Activated T-cell treated with anti-CD3 and anti-CD28 coated beads for 24 hours (primary cell): ENCODE results near the gene WDCP.

Source experiments
- DNase-seq: peaks from one replicate; pipeline ENCODE4 v3.0.0-alpha.2; 2020; ENCODE audit warnings: low read depth

The WDCP gene

DNA sequence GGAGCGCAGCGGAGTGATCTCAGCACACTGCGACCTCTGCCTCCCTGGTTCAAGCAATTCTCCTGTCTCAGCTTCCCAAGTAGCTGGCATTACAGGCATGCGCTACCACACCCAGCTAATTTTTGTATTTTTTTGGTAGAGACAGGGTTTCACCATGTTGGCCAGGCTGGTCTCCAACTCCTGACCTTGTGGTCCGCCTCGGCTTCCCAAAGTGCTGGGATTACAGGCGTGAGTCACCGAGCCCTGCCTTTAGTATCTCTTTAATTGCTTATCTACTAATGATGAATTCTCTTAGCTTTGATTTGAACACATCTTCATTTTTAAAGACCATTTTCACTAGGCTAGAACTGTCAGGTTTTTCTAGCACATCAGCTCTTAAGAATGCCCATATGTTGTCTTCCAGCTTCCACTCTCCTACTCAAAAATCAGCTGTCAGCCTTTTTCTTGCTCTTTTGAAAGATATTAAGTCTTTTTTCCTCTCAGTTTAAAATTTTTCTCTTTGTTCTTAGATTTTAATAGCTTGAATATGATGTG lies 53.4 kb downstream of the WDCP start:
- DNase-seq, result no peak

DNA sequence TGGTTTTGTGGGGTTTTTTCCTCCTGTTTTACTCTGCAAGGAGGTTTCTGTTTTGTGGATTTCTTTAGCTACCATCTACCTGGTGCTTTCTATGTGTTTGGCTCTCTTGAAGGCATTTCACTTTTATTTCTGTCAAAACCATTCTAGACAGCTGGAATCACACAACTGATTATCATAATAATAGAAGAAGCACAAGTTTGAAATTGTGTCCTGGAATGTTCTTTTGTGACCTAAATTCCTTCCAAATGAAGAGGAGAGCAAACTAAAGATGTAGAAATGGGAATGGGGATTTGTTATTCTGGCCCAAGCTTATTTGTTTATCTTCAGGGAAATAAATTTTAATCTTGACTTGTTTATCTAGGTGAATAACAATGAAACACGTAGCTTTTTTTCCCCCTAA lies 54.3 kb downstream of the WDCP start:
- DNase-seq, result no peak

DNA sequence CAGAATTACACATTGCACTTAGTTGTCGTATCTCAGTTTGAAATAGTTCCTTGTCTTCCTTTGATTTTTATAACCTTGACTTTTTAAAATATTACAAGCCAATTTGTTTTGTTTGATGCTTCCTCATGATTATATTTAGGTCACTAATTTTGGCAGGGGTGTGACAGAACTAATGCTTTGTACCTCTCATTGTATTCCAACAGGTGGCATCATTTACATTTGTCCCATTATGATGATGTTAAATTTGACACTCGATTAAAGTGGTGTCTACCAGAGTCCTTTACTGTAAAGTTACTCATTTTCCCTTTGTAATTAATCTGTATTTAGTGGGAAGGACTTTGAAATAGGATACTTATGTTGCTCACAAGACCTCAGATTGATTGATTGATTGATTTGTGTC lies 58.8 kb downstream of the WDCP start:
- no peak for DNase-seq
